ENCODE data around the gene PA2G4.

Gene PA2G4

GRCh38 chr12:56127485-56127887 is 23.1 kb downstream of the PA2G4 start:
- DNase-seq, result no peak

GRCh38 chr12:56127888-56128669 is 23.7 kb downstream of the PA2G4 start, which contains the start of gene ESYT1:
Gene ESYT1 (plus strand): TSS chr12:56128267. CDS start chr12:56128320, 53 bp downstream.
- DNase-seq, result peak; percentile 98

DNA sequence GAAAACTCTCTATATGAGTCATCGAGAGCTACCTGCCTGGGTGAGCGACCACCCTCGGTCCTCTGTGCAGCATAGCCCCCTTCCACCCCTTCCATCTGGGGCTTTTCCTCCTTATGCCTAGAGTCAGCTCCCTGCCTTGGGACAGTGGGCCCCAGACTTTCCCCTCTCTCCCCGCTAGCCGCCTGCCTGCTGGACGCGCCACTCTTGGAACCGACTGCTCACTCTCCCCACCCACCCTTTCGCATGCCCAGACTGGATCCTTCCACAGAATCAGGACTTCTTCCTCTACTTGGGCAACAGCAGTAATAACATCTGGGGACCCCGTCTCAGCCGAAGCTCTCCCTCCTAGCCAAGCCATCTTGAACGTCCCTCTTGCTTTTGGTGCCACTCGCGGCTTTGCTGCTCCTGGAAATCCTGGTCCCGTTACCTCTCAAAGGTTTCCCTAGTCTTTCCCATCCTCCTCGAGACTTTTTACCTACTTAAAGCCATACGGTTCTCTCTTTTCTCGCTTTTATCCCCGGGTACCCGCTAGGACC is 24.4 kb downstream of the PA2G4 start:
- DNase-seq, result peak; percentile 27

GRCh38 chr12:56129206-56129941 is 25.0 kb downstream of the PA2G4 start:
- peak; percentile 66 for DNase-seq

DNA sequence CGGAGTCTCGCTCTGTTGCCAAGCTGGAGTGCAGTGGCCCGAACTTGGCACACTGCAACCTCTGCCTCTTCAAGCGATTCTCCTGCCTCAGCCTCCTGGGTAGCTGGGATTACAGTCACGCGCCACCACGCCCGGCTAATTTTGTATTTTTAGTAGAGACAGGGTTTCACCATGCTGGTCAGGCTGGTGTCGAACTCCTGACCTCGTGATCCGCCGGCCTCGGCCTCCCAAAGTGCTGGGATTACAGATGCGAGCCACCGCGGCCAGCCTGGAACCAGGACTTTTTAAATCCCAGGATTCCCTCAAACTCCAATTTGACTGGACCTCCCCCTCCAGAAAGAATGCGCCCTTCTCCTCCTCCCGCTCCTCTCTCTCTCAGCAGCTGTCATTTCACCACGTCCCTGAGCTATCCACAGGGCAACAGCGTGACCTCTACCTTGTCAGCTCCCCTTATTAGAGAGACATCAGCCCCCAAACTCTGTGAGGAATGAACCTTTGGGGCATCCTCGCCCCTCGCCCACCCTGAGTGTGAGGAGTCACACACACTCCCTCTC is 25.7 kb downstream of the PA2G4 start:
- DNase-seq, result no peak

GRCh38 chr12:56130876-56131275 is 26.5 kb downstream of the PA2G4 start:
- no peak for DNase-seq

GRCh38 chr12:56134897-56135296 is 30.5 kb downstream of the PA2G4 start:
- no peak for DNase-seq

- no peak for DNase-seq
These were observed 33.7 kb downstream of the PA2G4 start for GRCh38 chr12:56137853-56138571.

- no peak for DNase-seq
These were observed 37.8 kb downstream of the PA2G4 start for GRCh38 chr12:56141946-56142784.

- no peak for DNase-seq
These were observed 38.9 kb downstream of the PA2G4 start for GRCh38 chr12:56143217-56143616.

DNA sequence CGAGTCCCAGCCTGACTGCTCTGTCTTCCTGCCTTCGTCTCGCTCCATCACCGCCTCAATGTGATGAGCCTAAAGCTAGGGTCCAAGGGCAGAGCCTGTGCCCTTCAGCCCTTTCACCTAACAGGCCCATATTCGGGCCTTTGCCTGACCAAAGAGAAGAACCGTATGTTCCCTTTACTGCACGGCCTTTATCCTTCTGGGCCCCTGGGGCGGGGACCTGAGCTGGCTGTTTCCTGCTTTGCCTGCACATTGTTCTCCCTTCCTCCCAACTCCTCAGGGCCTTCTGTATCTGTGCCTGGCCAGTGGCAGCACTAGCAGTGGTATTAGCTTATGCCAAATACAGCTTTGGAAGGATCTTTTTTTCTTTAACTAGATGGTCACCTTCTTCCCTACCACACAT is 39.5 kb downstream of the PA2G4 start:
- no peak for DNase-seq

- DNase-seq, result no peak
These were observed 40.9 kb downstream of the PA2G4 start for GRCh38 chr12:56145217-56145616.

DNA sequence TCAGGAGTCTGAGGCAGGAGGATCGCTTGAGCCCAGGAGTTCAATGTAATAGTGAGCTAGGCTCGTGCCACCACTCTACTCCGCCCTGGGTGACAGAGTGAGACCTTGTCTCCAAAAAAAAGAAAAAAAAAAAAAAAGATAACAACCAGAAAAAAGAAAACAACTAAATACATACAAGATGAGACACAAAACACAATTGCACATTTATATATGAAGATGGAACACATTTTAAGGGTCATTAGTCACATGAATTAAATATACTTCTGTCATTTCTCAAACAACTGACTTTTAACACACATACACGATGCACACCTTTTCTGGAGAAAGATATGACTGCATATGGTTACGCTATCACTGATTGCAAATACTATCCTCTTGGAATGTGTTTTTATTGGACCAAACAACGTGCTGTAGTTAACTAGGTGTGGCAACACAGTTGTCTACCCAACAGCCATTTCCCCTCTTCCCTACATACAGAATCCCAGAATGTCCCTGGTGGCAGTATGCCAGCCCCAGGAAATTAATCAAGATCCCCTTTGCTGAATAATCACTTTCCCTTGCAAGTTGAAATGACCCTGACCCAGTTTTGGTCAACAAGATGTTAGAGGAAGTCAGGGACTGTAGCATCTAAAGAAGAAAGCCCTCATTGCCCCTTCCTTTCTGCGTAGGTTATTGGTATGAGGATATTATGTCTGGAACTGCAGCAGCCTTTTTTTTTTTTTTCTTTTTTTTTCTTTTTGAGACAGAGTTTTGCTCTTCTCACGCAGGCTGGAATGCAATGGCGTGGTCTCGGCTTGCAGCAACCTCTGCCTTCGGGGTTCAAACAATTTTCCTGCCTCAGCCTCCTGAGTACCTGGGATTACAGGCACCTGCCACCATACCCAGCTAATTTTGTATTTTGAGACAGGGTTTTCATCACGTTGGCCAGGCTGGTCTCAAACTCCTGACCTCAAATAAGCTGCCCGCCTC is 42.4 kb downstream of the PA2G4 start:
- no peak for DNase-seq

- peak; percentile 43 for DNase-seq
These were observed 46.2 kb downstream of the PA2G4 start for GRCh38 chr12:56150563-56150962.

- DNase-seq, result peak; percentile 67
These were observed 47.3 kb downstream of the PA2G4 start for GRCh38 chr12:56151672-56152131.

DNA sequence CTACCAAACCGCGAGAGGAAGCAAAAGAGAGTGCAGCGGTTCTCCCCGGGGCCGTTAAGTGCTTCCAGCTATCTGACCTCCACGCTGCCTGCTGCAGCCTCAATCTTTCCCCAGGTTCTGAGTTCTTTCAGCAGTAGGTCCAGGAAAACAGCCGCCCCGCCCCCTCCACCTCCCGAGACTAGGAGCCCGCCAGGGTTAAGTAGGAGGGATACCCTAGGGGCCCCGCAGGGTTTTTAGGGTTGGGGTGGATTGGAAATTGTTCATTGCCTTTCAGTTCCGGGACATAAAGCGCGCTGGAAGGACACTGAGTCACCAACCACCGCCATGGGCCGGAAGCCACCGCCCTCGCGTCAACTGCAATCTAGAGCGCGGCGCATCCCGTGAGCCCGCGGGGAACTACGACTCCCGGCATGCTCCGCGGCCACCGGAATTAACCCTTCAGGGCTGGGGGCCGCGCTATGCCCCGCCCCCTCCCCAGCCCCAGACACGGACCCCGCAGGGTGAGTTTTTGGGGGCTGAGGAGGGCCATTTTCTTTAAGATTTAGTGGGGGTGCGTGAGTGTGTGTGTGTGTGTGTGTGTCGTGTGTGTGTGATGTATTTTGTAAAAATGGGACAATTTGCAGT is 47.9 kb downstream of the PA2G4 start, which contains the start of gene MYL6B:
Gene MYL6B, plus strand, starts transcription at position 456 of the 624 bp plus-strand sequence. CDS start 1,332 bp downstream, outside the sequence.
- DNase-seq, result peak; percentile 89

DNA sequence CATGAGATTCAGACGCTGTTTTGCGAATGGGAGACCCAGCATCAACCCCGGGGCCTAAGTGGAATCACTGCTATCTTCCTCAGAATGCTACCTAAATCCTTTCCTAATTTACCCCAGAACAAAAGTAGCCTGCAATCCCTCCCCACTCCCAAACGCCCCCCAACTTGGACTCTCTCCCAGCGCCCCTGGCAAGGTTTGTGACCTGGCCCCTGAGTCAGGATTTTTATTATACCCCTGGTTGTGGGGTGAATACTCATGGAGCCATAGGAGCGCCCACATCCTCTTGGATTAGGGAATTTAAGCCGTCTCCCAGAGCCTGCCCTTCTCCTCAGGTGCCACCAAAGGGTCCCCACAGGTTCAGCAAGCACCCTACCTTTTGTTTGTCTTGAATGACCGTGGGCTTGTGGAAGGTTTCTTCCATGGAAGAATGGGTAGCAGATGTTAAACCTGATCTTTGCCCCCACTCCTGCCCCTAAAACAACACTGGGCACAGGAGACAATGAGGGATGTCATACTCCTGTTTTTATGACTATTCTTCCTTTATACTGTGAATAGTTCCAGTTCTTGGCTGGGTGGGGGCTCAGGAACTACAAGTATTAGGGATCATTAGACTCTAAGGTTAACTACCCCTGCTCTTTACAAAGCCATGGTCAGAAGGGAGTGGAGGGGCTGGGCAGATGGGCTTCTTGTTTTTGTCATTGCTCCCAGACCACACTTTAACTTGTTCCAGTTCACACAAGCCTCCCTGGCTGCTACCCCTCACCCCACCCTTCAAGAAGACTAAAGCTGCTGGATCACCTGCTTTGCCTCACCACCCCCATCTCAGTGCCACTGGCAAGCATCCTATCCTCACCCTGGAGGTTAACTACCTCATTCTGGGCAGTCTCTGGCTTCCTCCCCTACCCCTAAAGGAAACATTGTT is 48.7 kb downstream of the PA2G4 start:
- no peak for DNase-seq

DNA sequence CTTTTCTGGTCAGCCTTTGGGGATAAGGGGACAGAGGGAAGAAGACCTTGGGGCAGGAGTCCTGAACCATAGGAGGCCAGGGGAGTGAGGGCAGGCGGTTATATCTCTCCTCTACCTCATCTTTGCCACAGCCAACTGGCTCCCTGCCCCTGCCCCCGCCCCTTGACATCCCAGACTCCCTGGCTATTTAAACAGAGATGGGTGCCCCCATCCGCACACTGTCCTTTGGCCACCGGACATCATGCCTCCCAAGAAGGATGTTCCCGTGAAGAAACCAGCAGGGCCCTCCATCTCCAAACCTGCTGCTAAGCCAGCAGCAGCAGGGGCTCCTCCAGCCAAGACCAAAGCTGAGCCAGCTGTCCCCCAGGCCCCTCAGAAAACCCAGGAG is 49.3 kb downstream of the PA2G4 start:
- DNase-seq, result no peak

DNA sequence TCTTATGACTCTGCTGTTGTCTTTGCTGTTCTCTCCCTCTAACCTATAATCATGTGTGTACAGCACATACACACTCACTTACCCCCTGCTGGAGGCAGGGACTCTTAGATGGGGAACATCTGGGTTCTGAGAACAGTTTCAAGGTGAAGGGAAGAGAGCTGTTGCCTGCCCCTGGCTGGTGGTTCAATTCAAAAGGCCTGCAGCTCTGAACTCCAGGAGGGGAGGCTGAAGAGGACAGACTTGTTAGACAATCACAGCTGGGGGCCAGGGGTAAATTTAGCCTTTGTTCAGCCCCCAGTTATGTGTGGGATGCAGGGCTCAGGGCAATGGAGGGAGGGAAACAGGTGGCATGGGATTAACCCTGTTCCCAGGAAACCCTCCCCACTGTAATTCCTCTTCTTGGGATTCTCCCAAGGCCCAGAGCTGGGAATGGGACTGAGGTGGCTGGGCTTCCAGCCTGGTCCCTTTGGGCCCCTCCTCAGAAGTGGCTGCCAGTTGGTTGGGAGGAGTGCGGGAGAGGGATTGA is 50.0 kb downstream of the PA2G4 start:
- no peak for DNase-seq
